Heart left ventricle (tissue), 16 donors: ENCODE results near the gene OPCML. TPM values are rescaled to one million over a fixed set of nuclear protein-coding genes. Genes with fewer than 3 reads are reported as not detected.

Experiments used
- ATAC-seq, 4 donors: fragments of 200-7000 bp; cut with Tn5 transposase; one replicate each; pipeline ENCODE4 v1.9.1; 2020 to 2022; ENCODE audit warnings: moderate library complexity in 4 of 4, mild to moderate bottlenecking in 3 of 4, moderate number of reproducible peaks in 1 of 4
- DNase-seq, 5 donors: peaks; one replicate each; pipeline ENCODE4 v3.0.0-alpha.2; 2020
- H3K27ac ChIP-seq, 12 donors: fragments of 200-600 bp; sonication (generic) in 4 of 12; one replicate each; pipeline versions ENCODE4 v1.5.0 to v1.8.0; 2016 to 2022; ENCODE audit warnings: mild to moderate bottlenecking in 2 of 12
- H3K27me3 ChIP-seq, 9 donors: fragments of 200-600 bp; sonication (generic) in 2 of 9; one replicate each; pipeline versions ENCODE4 v1.5.1 to v1.8.0; 2016 to 2022; ENCODE audit warnings: mild to moderate bottlenecking in 3 of 9
- H3K36me3 ChIP-seq, 9 donors: fragments of 200-600 bp; sonication (generic) in 2 of 9; one replicate each; pipeline versions ENCODE4 v1.5.0 to v1.8.0; 2018 to 2022; ENCODE audit warnings: mild to moderate bottlenecking in 2 of 9
- H3K4me1 ChIP-seq, 12 donors: fragments of 200-600 bp; sonication (generic) in 4 of 12; one replicate each; pipeline versions ENCODE4 v1.5.0 to v1.8.0; 2016 to 2022; ENCODE audit warnings: mild to moderate bottlenecking in 3 of 12
- H3K4me3 ChIP-seq, 12 donors: fragments of 200-600 bp; sonication (generic) in 4 of 12; one replicate each; pipeline versions ENCODE4 v1.5.0 to v1.8.0; 2017 to 2022; ENCODE audit warnings: mild to moderate bottlenecking in 9 of 12, moderate library complexity in 4 of 12
- H3K9me3 ChIP-seq, 12 donors: fragments of 200-600 bp; sonication (generic) in 4 of 12; one replicate each; pipeline versions ENCODE4 v1.5.0 to v1.8.0; 2016 to 2022; ENCODE audit warnings: mild to moderate bottlenecking in 1 of 12
- CTCF ChIP-seq, 12 donors: fragments of 200-600 bp; sonication (generic) in 4 of 12; IDR thresholded peaks; one replicate each; pipeline versions ENCODE4 v1.5.0 to v1.8.0; 2018 to 2022; ENCODE audit warnings: antibody characterized with exemption in 12 of 12, mild to moderate bottlenecking in 5 of 12
- POLR2A ChIP-seq, 2 donors: fragments of 450-650 bp; IDR thresholded peaks; one replicate each; pipeline ENCODE4 v1.6.1; 2017; ENCODE audit warnings: antibody characterized with exemption in 2 of 2, mild to moderate bottlenecking in 2 of 2, moderate library complexity in 2 of 2
- WGBS, 4 donors: extraction: QIAGEN DNeasy Blood & Tissue Kit in 2 of 4; methylation state at CpG; one replicate each; pipeline versions ENCODE4 v1.1.5 to v1.1.7; 2013 to 2018; 5-methylcytosine and 5-hydroxymethylcytosine counted together
- intact Hi-C, 10 donors: fragments of 100-400 bp; cut with DNase I; formaldehyde crosslinking; loops; one replicate each; pipeline versions ENCODE4 v1.11.1 to v1.14.2; 2022
- polyA plus RNA-seq, 2 donors: library from polyadenylated mRNA; stranded (reverse); fragments of 200-250 nt; gene quantifications; one replicate each; pipeline ENCODE4 v1.2.3, GENCODE V29; 2013
- total RNA-seq, 9 donors: library from RNA; depleted of rRNA in 2 of 9; stranded (reverse); fragments of >200 nt in 2 of 9; fragmentation: NEBNext Ultra II Directional in 3 of 9; extraction: Animal tissue kit (Norgen Biotek cat#: 25700) in 3 of 9; gene quantifications; one replicate each; pipeline versions ENCODE4 v1.1.0 to v1.2.4, GENCODE V29; 2016 to 2023
- donor health status: ischemic (EF 13 %, LVEDD 7.1; RV severe dilation, severe dysfunction).
- donor health status: healthy with polysubstance abuse.
- donor health status: DM: no; HTN: yes; CAD: no.
- donor health status: DM: no; HTN: no; CAD: no.
- donor health status: ischemic (EF 25% LVEDD 6.9; RV normal size, moderate dysfunction).
- donor health status: ischemic (EF 25% LVEDD 5.7; RV mildly dilated, moderate dysfunction).
- donor health status: healthy.
- donor health status: DM: yes; HTN: yes; CAD: no.
- donor health status: ischemic (EF 35%, LVEDD 5.7; RV mildly dilated, moderate dysfunction).
- donor health status: nonischemic (EF 11% LVEDD 7.7; RV severe dilation, severe dysfunction).
- donor health status: DM: yes; HTN: yes; CAD: no.
- donor health status: PGD.
- donor health status: ischemic (EF 29% LVEDD 5.4; RV normal size, mild dysfunction).
- donor health status: nonischemic (EF 23%, LVEDD 6.1; RV moderate dilation, normal function).

Gene OPCML
- total and polyA plus RNA-seq, 11 donors, result 0.04 to 1.3 (median 0.23) TPM; not detected in 3

GRCh38 chr11:133254601-133255000 is 277.7 kb downstream of the OPCML start:
- DNase-seq (no peak), ATAC-seq (no peak)
- intact Hi-C loops, result no loop called here
- no peaks in the 10 kb centered on the region for H3K4me1 ChIP-seq
- WGBS, 4 donors, result 71 to 81% (median 72%) methylated on average over 3 of the region's 3 CpGs
- H3K9me3 ChIP-seq, result no peaks in the 10 kb centered on the region
- H3K36me3 ChIP-seq, result no peaks in the 10 kb centered on the region
- no peak for TF ChIP-seq CTCF (IDR thresholded peaks at IDR 0.05)
- no peak for TF ChIP-seq POLR2A (IDR thresholded peaks at IDR 0.05)
- no peaks in the 10 kb centered on the region for H3K27me3 ChIP-seq
- H3K4me3 ChIP-seq, result no peak overlapping the region
- no peak overlapping the region for H3K27ac ChIP-seq

DNA sequence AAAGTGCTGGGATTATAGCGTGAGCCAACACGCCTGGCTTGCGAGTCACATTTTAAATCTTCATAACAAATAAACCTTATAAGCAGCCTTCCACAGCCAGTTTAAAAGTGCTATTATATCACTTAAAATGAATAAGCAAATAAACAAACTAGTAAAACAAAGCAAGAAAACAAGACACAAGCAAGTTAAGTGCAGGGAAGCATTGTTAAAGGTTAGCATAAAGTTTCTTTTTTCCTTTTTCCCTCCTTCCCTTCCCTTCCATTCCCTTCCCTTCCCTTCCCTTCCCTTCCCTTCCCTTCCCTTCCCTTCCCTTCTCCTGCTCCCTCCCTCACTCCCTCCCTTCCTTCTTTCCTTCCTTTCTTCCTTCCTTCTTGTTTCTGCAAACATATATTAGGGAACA is 278.7 kb downstream of the OPCML start:
- intact Hi-C loops, result no loop called here
- Histone ChIP-seq H3K9me3 (no peaks in the 10 kb centered on the region), H3K27me3 (peaks cover 0 to under 1% (median 0%) of the 10 kb centered on the region in 9 donors), H3K4me3 (no peak overlapping the region), H3K4me1 (no peaks in the 10 kb centered on the region), H3K36me3 (no peaks in the 10 kb centered on the region), H3K27ac (no peak overlapping the region)
- no peak for TF ChIP-seq CTCF (IDR thresholded peaks at IDR 0.05)
- TF ChIP-seq POLR2A (IDR thresholded peaks at IDR 0.05), result no peak
- 90 to 93% (median 92%) methylated on average over 3 of the region's 3 CpGs for WGBS, 4 donors
- DNase-seq, result no peak
- ATAC-seq, result no peak

DNA sequence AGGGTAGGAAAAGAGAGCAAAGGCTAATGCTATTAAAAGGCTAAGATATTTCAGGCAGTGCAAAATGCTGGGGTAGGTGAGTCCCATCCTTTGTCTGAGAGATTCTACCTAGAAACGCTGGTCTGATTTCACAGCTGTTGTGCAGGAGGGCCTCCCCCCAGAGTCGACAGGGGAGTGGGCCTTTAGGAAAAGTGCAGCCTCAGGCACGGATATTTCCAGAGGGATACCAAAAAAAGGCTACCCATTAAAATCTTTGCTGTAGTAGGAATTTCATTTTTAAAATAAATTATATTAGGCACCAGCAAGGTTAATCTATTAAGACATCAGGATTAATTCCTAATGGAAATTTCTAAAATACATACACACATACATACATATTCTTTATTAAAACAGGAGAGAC is 280.5 kb downstream of the OPCML start:
- intact Hi-C loops, result no loop called here
- WGBS, 4 donors, result 72 to 81% (median 77%) methylated on average over 3 of the region's 3 CpGs

DNA sequence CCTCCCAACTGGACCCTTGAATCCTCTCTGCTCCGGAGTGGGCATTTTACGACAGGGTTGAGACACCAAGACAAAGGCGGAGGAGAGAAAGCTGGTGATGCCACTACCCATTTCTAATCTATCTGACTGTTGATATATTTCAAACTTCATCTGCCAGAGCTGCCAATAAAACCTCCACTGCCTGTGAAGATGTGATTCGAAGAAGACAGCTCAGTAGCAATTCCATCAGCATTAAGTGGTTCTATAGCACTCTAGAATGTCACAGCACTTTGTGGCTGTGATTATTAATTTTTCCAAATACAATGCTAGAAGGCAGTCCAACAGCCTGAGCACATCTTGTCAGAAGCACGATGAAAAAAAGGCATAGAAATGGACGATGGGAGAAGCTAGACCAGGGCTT is 282.8 kb downstream of the OPCML start:
- no peaks in the 10 kb centered on the region for H3K9me3 ChIP-seq
- 71 to 83% (median 81%) methylated on average over 6 of the region's 6 CpGs for WGBS, 4 donors
- peaks cover 0 to 5% (median 0%) of the 10 kb centered on the region in 9 donors for H3K27me3 ChIP-seq
- H3K4me1 ChIP-seq, result no peaks in the 10 kb centered on the region
- DNase-seq, result no peak
- H3K4me3 ChIP-seq, result no peak overlapping the region
- H3K27ac ChIP-seq, result no peak overlapping the region
- TF ChIP-seq CTCF (IDR thresholded peaks at IDR 0.05) (no peak), POLR2A (IDR thresholded peaks at IDR 0.05) (no peak)
- H3K36me3 ChIP-seq, result no peaks in the 10 kb centered on the region
- no peak for ATAC-seq
- intact Hi-C loops, result no loop called here

More for the DNA sequence above, 280.5 kb downstream of the OPCML start:
- ATAC-seq (no peak), DNase-seq (no peak)
- TF ChIP-seq CTCF (IDR thresholded peaks at IDR 0.05) (no peak), POLR2A (IDR thresholded peaks at IDR 0.05) (no peak)
- peaks cover 0 to 5% (median 0%) of the 10 kb centered on the region in 9 donors for H3K27me3 ChIP-seq
- H3K4me3 ChIP-seq, result no peak overlapping the region
- no peaks in the 10 kb centered on the region for H3K4me1 ChIP-seq
- H3K27ac ChIP-seq, result no peak overlapping the region
- no peaks in the 10 kb centered on the region for H3K9me3 ChIP-seq
- no peaks in the 10 kb centered on the region for H3K36me3 ChIP-seq
